HEK293 (cell line): ENCODE measurements around the gene CACNA1S.

Experiments
- CTCF ChIA-PET: fragments of 350-600 bp; formaldehyde crosslinking; extraction: SDS; loops from one replicate; lab custom pipeline; 2021; ENCODE audit warnings: antibody characterized with exemption; lab: Yijun Ruan, JAX
- POLR2A ChIA-PET: fragments of 300-600 bp; formaldehyde crosslinking; extraction: SDS; loops from one replicate; lab custom pipeline; 2020; ENCODE audit warnings: antibody characterized with exemption, inconsistent platforms; lab: Yijun Ruan, JAX
- H3K27ac ChIP-seq: fragments of 200-500 bp; sonication (Bioruptor generic); 2 replicates; pipeline ENCODE4 v1.5.1; 2014; ENCODE audit warnings: low read depth, low read length, control low read depth, inconsistent platforms; ENCODE audit errors: extremely low read depth
- H3K36me3 ChIP-seq, 2 experiments: fragments of 200-500 bp in 1 of 2; sonication (Bioruptor generic) in 1 of 2; 1 replicate in 1 of 2; 2 replicates in 1 of 2; pipeline ENCODE4 v1.5.1; 2014 to 2017; ENCODE audit warnings: inconsistent platforms in 2 of 2, low read length in 2 of 2; ENCODE audit not compliant: control insufficient read depth in 2 of 2, insufficient read depth in 1 of 2
- H3K4me1 ChIP-seq: fragments of 200-500 bp; sonication (Bioruptor generic); 2 replicates; pipeline ENCODE4 v1.5.1; 2014; ENCODE audit warnings: mild to moderate bottlenecking, low read length, inconsistent platforms; ENCODE audit not compliant: control insufficient read depth, insufficient read depth
- H3K4me3 ChIP-seq: 2 replicates; pipeline ENCODE4 v1.5.1; 2011; ENCODE audit warnings: low read depth, mild to moderate bottlenecking, control low read depth, low read length, moderate library complexity
- H3K9me3 ChIP-seq: fragments of 200-500 bp; sonication (Bioruptor generic); 2 replicates; pipeline ENCODE4 v1.5.1; 2014; ENCODE audit warnings: low read depth, low read length, inconsistent platforms; ENCODE audit not compliant: control insufficient read depth, insufficient read depth
- GFI1B ChIP-seq: fragments of 450-650 bp; formaldehyde crosslinking; IDR thresholded peaks from 2 replicates; pipeline ENCODE4 v1.5.1; 2016; ENCODE audit warnings: missing biosample characterization, missing genetic modification characterization
- HOXD13 ChIP-seq: sonication (generic); formaldehyde crosslinking; IDR thresholded peaks from 2 replicates; pipeline ENCODE4 v1.8.0; 2022; ENCODE audit warnings: missing genetic modification reagents, borderline replicate concordance
- OSR2 ChIP-seq: fragments of 450-650 bp; formaldehyde crosslinking; IDR thresholded peaks from 2 replicates; pipeline ENCODE4 v1.5.1; 2016; ENCODE audit warnings: missing biosample characterization, missing genetic modification characterization
- PRDM1 ChIP-seq: fragments of 450-650 bp; formaldehyde crosslinking; IDR thresholded peaks from 2 replicates; pipeline ENCODE4; 2016; ENCODE audit warnings: missing biosample characterization, missing genetic modification characterization
- REPIN1 ChIP-seq: fragments of 450-650 bp; formaldehyde crosslinking; IDR thresholded peaks from 2 replicates; pipeline ENCODE4 v1.5.1; 2017; ENCODE audit warnings: missing biosample characterization, missing genetic modification characterization, low read depth
- SETDB1 ChIP-seq: IDR thresholded peaks from one replicate; pipeline ENCODE4 v1.6.1; 2017; ENCODE audit warnings: mild to moderate bottlenecking, low read length, moderate library complexity, mixed read lengths; ENCODE audit not compliant: insufficient read length
- ZBTB1 ChIP-seq: fragments of 450-650 bp; formaldehyde crosslinking; IDR thresholded peaks from 2 replicates; pipeline ENCODE4 v1.5.1; 2016; ENCODE audit warnings: missing biosample characterization, missing genetic modification characterization
- ZBTB17 ChIP-seq: fragments of 450-650 bp; formaldehyde crosslinking; IDR thresholded peaks from 2 replicates; pipeline ENCODE4 v1.5.1; 2016; ENCODE audit warnings: missing biosample characterization, missing genetic modification characterization
- ZBTB7A ChIP-seq: fragments of 450-650 bp; formaldehyde crosslinking; IDR thresholded peaks from 2 replicates; pipeline ENCODE4 v1.5.1; 2016; ENCODE audit warnings: low read depth, missing biosample characterization, missing genetic modification characterization
- ZNF112 ChIP-seq: fragments of 450-650 bp; formaldehyde crosslinking; IDR thresholded peaks from 2 replicates; pipeline ENCODE4 v1.5.0; 2017; ENCODE audit warnings: missing biosample characterization, missing genetic modification characterization
- ZNF221 ChIP-seq: fragments of 450-650 bp; formaldehyde crosslinking; IDR thresholded peaks from 2 replicates; pipeline ENCODE4 v1.5.1; 2017; ENCODE audit warnings: missing biosample characterization, missing genetic modification characterization, borderline replicate concordance
- ZNF248 ChIP-seq: fragments of 450-650 bp; formaldehyde crosslinking; IDR thresholded peaks from 2 replicates; pipeline ENCODE4 v1.5.1; 2017; ENCODE audit warnings: missing biosample characterization, missing genetic modification characterization
- ZNF501 ChIP-seq: fragments of 450-650 bp; formaldehyde crosslinking; IDR thresholded peaks from 2 replicates; pipeline ENCODE4 v1.5.1; 2016; ENCODE audit warnings: missing biosample characterization, missing genetic modification characterization
- ZNF558 ChIP-seq: fragments of 450-650 bp; formaldehyde crosslinking; IDR thresholded peaks from 2 replicates; pipeline ENCODE4 v1.5.1; 2016; ENCODE audit warnings: missing biosample characterization, missing genetic modification characterization
- ZNF561 ChIP-seq: fragments of 450-650 bp; IDR thresholded peaks from 2 replicates; pipeline ENCODE4 v1.5.1; 2018; ENCODE audit warnings: missing biosample characterization, missing genetic modification characterization, borderline replicate concordance
- ZNF600 ChIP-seq: fragments of 450-650 bp; formaldehyde crosslinking; IDR thresholded peaks from 2 replicates; pipeline ENCODE4 v1.5.1; 2016; ENCODE audit warnings: missing biosample characterization, missing genetic modification characterization
- ZNF76 ChIP-seq: fragments of 450-650 bp; formaldehyde crosslinking; IDR thresholded peaks from 2 replicates; pipeline ENCODE4; 2016; ENCODE audit warnings: low read depth, missing biosample characterization, missing genetic modification characterization, borderline replicate concordance
- ZNF768 ChIP-seq: fragments of 450-650 bp; formaldehyde crosslinking; IDR thresholded peaks from 2 replicates; pipeline ENCODE4 v1.5.1; 2018; ENCODE audit warnings: missing biosample characterization, mild to moderate bottlenecking, missing genetic modification characterization
- ZSCAN30 ChIP-seq: fragments of 450-650 bp; IDR thresholded peaks from 2 replicates; pipeline ENCODE4 v1.5.1; 2018; ENCODE audit warnings: missing biosample characterization, mild to moderate bottlenecking, missing genetic modification characterization, moderate library complexity
- TF ChIP-seq, protein P1 (sequence below): fragments of 450-650 bp; formaldehyde crosslinking; IDR thresholded peaks from 2 replicates; pipeline ENCODE4 v1.5.1; 2017; ENCODE audit warnings: missing biosample characterization, mild to moderate bottlenecking, missing genetic modification characterization, moderate library complexity
- TF ChIP-seq, protein P2 (sequence below): fragments of 450-650 bp; formaldehyde crosslinking; IDR thresholded peaks from 2 replicates; pipeline ENCODE4 v1.5.1; 2016; ENCODE audit warnings: missing biosample characterization, missing genetic modification characterization
- TF ChIP-seq, protein P3 (sequence below): fragments of 450-650 bp; formaldehyde crosslinking; IDR thresholded peaks from 2 replicates; pipeline ENCODE4 v1.5.1; 2016; ENCODE audit warnings: missing biosample characterization, missing genetic modification characterization
- TF ChIP-seq, protein P4 (sequence below): fragments of 450-650 bp; formaldehyde crosslinking; IDR thresholded peaks from 2 replicates; pipeline ENCODE4 v1.5.1; 2017; ENCODE audit warnings: missing biosample characterization, missing genetic modification characterization
- TF ChIP-seq, protein P5 (sequence below): fragments of 450-650 bp; formaldehyde crosslinking; IDR thresholded peaks from 2 replicates; pipeline ENCODE4 v1.5.1; 2017; ENCODE audit warnings: missing biosample characterization, missing genetic modification characterization
- TF ChIP-seq, protein P6 (sequence below): fragments of 450-650 bp; formaldehyde crosslinking; IDR thresholded peaks from 2 replicates; pipeline ENCODE4 v1.5.1; 2016; ENCODE audit warnings: missing biosample characterization, missing genetic modification characterization

CACNA1S gene

DNA sequence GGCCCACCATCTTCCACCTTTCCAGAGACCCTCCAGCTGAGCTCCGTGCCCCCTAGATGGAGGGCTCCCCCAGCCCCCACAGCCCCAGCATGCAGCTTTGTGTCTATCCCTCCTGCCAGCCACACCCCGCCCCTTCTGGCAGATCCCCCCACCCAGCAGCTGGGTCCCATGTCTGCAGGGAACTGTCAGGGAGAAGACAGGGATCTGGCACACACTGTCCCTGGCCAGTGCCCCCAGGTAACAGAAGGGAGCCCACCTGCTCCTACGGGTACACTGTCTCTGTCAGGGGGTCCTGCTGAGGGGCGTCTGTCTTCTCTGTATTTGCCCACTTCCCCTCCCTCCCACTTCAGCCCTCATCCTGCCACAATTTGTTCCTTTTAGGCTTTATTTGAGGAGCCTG is 77.6 kb downstream of the CACNA1S start:
- Histone ChIP-seq H3K4me1 (no peaks in the 10 kb centered on the region), H3K9me3 (no peaks in the 10 kb centered on the region), H3K4me3 (no peak overlapping the region), H3K27ac (no peak overlapping the region), H3K36me3 (no peaks in the 10 kb centered on the region)
- CTCF ChIA-PET, result interaction anchor here (1.0 to 8.8 kb wide), 2 partner anchors 55 to 62 kb away, joined by 3 to 76 read pairs; no protein-coding TSS in a partner anchor
- POLR2A ChIA-PET, result no interaction called here
- TF ChIP-seq SETDB1, result no peak
- TF ChIP-seq HOXD13 (CRISPR knock-in tag), result no peak
- no peak for TF ChIP-seq PRDM1 (tag by site-specific recombination)
- TF ChIP-seq REPIN1 (tag by site-specific recombination), result no peak
- TF ChIP-seq ZNF768 (tag by site-specific recombination), result no peak

DNA sequence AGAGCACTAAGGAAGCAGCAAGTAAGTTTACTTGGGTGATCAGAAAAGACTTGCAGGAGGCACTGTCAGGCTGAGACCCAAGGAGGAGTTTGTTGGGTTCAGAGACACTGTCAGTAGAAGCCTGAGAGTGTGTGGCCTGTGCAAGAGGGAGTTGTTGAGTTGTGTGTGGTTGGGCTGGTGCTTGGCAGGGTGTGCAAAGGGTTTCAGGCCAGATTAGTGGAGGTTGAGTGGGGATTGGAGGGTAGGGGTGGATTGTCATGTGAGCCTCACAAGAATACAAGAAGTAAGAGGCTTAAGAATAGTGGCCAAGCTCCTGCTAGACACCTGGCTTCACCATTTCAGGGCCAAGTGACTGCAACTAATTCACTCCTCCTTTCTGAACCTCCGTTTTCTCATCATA is 79.8 kb downstream of the CACNA1S start:
- H3K36me3 ChIP-seq, result no peaks in the 10 kb centered on the region
- TF ChIP-seq, protein P1, sequence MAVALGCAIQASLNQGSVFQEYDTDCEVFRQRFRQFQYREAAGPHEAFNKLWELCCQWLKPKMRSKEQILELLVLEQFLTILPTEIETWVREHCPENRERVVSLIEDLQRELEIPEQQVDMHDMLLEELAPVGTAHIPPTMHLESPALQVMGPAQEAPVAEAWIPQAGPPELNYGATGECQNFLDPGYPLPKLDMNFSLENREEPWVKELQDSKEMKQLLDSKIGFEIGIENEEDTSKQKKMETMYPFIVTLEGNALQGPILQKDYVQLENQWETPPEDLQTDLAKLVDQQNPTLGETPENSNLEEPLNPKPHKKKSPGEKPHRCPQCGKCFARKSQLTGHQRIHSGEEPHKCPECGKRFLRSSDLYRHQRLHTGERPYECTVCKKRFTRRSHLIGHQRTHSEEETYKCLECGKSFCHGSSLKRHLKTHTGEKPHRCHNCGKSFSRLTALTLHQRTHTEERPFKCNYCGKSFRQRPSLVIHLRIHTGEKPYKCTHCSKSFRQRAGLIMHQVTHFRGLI (tag by site-specific recombination), result peak; percentile 91
- TF ChIP-seq ZBTB7A (tag by site-specific recombination) (no peak), ZNF501 (no peak), ZBTB17 (peak; percentile 34; the same call in 1 of the 2 replicates), ZSCAN30 (tag by site-specific recombination) (no peak), ZNF561 (tag by site-specific recombination) (no peak), ZNF221 (no peak), ZNF76 (tag by site-specific recombination) (no peak), ZNF112 (tag by site-specific recombination) (no peak), ZBTB1 (no peak), ZNF600 (tag by site-specific recombination) (no peak), ZNF248 (no peak), ZNF558 (tag by site-specific recombination) (no peak), OSR2 (tag by site-specific recombination) (no peak), GFI1B (tag by site-specific recombination) (no peak)
- TF ChIP-seq, protein P2, sequence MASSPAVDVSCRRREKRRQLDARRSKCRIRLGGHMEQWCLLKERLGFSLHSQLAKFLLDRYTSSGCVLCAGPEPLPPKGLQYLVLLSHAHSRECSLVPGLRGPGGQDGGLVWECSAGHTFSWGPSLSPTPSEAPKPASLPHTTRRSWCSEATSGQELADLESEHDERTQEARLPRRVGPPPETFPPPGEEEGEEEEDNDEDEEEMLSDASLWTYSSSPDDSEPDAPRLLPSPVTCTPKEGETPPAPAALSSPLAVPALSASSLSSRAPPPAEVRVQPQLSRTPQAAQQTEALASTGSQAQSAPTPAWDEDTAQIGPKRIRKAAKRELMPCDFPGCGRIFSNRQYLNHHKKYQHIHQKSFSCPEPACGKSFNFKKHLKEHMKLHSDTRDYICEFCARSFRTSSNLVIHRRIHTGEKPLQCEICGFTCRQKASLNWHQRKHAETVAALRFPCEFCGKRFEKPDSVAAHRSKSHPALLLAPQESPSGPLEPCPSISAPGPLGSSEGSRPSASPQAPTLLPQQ (tag by site-specific recombination), result no peak
- TF ChIP-seq, protein P3, sequence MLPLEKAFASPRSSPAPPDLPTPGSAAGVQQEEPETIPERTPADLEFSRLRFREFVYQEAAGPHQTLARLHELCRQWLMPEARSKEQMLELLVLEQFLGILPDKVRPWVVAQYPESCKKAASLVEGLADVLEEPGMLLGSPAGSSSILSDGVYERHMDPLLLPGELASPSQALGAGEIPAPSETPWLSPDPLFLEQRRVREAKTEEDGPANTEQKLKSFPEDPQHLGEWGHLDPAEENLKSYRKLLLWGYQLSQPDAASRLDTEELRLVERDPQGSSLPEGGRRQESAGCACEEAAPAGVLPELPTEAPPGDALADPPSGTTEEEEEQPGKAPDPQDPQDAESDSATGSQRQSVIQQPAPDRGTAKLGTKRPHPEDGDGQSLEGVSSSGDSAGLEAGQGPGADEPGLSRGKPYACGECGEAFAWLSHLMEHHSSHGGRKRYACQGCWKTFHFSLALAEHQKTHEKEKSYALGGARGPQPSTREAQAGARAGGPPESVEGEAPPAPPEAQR, result no peak
- TF ChIP-seq, protein P4, sequence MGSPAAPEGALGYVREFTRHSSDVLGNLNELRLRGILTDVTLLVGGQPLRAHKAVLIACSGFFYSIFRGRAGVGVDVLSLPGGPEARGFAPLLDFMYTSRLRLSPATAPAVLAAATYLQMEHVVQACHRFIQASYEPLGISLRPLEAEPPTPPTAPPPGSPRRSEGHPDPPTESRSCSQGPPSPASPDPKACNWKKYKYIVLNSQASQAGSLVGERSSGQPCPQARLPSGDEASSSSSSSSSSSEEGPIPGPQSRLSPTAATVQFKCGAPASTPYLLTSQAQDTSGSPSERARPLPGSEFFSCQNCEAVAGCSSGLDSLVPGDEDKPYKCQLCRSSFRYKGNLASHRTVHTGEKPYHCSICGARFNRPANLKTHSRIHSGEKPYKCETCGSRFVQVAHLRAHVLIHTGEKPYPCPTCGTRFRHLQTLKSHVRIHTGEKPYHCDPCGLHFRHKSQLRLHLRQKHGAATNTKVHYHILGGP (tag by site-specific recombination), result no peak
- TF ChIP-seq, protein P5, sequence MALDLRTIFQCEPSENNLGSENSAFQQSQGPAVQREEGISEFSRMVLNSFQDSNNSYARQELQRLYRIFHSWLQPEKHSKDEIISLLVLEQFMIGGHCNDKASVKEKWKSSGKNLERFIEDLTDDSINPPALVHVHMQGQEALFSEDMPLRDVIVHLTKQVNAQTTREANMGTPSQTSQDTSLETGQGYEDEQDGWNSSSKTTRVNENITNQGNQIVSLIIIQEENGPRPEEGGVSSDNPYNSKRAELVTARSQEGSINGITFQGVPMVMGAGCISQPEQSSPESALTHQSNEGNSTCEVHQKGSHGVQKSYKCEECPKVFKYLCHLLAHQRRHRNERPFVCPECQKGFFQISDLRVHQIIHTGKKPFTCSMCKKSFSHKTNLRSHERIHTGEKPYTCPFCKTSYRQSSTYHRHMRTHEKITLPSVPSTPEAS (tag by site-specific recombination), result peak; percentile 49; the same call in 1 of the 2 replicates
- TF ChIP-seq, protein P6, sequence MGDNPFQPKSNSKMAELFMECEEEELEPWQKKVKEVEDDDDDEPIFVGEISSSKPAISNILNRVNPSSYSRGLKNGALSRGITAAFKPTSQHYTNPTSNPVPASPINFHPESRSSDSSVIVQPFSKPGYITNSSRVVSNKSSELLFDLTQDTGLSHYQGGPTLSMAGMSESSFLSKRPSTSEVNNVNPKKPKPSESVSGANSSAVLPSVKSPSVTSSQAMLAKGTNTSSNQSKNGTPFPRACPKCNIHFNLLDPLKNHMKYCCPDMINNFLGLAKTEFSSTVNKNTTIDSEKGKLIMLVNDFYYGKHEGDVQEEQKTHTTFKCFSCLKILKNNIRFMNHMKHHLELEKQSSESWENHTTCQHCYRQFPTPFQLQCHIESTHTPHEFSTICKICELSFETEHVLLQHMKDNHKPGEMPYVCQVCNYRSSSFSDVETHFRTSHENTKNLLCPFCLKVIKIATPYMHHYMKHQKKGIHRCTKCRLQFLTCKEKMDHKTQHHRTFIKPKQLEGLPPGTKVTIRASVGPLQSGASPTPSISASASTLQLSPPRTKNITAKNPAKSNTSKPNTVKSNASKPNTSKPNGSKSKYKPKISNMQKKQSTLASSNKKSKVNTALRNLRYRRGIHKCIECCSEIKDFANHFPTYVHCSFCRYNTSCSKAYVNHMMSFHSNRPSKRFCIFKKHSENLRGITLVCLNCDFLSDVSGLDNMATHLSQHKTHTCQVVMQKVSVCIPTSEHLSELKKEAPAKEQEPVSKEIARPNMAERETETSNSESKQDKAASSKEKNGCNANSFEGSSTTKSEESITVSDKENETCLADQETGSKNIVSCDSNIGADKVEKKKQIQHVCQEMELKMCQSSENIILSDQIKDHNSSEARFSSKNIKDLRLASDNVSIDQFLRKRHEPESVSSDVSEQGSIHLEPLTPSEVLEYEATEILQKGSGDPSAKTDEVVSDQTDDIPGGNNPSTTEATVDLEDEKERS, result no peak
- H3K4me1 ChIP-seq, result no peaks in the 10 kb centered on the region
- ChIA-PET CTCF (no interaction called here), POLR2A (no interaction called here)
- no peak overlapping the region for H3K27ac ChIP-seq
- no peak overlapping the region for H3K4me3 ChIP-seq
- H3K9me3 ChIP-seq, result no peaks in the 10 kb centered on the region
